Stimulated activated CD4-positive, alpha-beta T cell treated with anti-CD3 and anti-CD28 coated beads, TNF-alpha, amount 100 ng/mL, for 4 hours (primary cell): Measurements from ENCODE around the gene SPG7.

ENCODE experiments used
- DNase-seq, 3 experiments: peaks; one replicate each; pipeline ENCODE4 v3.0.0-alpha.2; 2020; ENCODE audit warnings: low read depth in 3 of 3

SPG7 gene

GRCh38 chr16:89517128-89517527 is 8.9 kb downstream of the SPG7 start:
- DNase-seq, result no peak

- no peak for DNase-seq
These were observed 11.7 kb downstream of the SPG7 start for GRCh38 chr16:89519881-89520280.

- no peak for DNase-seq
These were observed 14.1 kb downstream of the SPG7 start for GRCh38 chr16:89522287-89522686.

GRCh38 chr16:89523680-89524344 is 15.6 kb downstream of the SPG7 start:
- no peak for DNase-seq

GRCh38 chr16:89525146-89525913 is 17.1 kb downstream of the SPG7 start:
- no peak for DNase-seq

- no peak for DNase-seq
These were observed 20.9 kb downstream of the SPG7 start for GRCh38 chr16:89529097-89529496.

GRCh38 chr16:89530401-89531381 is 22.5 kb downstream of the SPG7 start:
- no peak for DNase-seq

- no peak for DNase-seq
These were observed 23.8 kb downstream of the SPG7 start for GRCh38 chr16:89531821-89532526.

GRCh38 chr16:89534252-89534756 is 26.1 kb downstream of the SPG7 start:
- DNase-seq, result no peak

GRCh38 chr16:89536371-89536770 is 28.2 kb downstream of the SPG7 start:
- no peak for DNase-seq

- DNase-seq, result no peak
These were observed 28.8 kb downstream of the SPG7 start for GRCh38 chr16:89536886-89537548.

- DNase-seq, result no peak
These were observed 29.3 kb downstream of the SPG7 start for GRCh38 chr16:89537549-89537925.

- DNase-seq, result no peak
These were observed 30.1 kb downstream of the SPG7 start for GRCh38 chr16:89538286-89538685.

- DNase-seq, result no peak
These were observed 32.4 kb downstream of the SPG7 start for GRCh38 chr16:89540557-89540956.

- DNase-seq, result no peak
These were observed 33.6 kb downstream of the SPG7 start for GRCh38 chr16:89541792-89542191.

- no peak for DNase-seq
These were observed 35.9 kb downstream of the SPG7 start for GRCh38 chr16:89544113-89544512.

- no peak for DNase-seq
These were observed 36.5 kb downstream of the SPG7 start for GRCh38 chr16:89544713-89545043.

GRCh38 chr16:89545044-89545830 is 37.0 kb downstream of the SPG7 start:
- no peak for DNase-seq

- no peak for DNase-seq
These were observed 37.8 kb downstream of the SPG7 start for GRCh38 chr16:89545831-89546574.
